ENCODE measurements around the gene A4GALT. TPM values are rescaled to one million over a fixed set of nuclear protein-coding genes. Genes with fewer than 3 reads are reported as not detected.
"Not testable (repeated sequence)": the region's sequence is repeated elsewhere in the genome, so short reads cannot be mapped to it uniquely, and the experiment has no call there.

Gene A4GALT, protein sequence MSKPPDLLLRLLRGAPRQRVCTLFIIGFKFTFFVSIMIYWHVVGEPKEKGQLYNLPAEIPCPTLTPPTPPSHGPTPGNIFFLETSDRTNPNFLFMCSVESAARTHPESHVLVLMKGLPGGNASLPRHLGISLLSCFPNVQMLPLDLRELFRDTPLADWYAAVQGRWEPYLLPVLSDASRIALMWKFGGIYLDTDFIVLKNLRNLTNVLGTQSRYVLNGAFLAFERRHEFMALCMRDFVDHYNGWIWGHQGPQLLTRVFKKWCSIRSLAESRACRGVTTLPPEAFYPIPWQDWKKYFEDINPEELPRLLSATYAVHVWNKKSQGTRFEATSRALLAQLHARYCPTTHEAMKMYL
- 0.54 TPM for total RNA-seq

DNA sequence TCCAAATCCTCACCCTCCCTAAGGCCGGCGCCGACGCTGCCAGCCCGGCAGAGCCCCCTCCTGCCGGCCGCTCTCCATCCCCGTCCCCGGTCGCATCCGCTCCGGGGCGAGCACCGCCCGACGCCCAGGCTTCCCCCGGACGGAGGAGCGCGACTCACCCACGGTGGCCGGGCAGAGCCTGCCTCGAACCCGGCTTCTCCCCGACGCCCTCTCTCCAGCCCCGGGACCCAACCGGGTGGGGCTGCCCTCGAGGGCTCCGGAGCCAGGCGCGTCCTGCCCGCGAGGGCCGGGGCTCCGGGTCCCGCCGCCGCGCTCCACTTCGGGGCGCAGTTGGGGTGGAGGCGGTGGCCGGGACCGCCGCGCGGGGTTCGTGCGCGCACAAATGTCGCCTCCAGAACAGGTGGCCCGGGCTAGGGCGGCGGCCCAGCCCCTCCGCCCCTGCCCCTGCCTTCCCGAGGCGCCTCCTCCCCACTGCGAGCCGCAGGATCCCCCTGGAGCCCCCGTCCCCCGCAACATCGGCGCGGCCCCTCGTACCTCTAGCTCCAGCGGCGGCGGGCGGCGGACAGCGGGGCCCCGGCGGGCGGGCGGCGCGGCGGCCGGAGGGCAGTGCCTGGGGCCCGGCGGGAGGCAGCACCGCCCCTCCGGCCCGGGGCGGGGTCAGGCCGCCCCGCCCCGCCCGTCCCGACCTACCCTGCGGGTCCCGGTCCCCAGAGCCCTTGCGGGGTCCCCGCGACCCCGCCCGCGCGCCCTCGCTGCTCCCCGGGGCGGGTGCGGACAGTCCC is at the start of gene A4GALT:
Gene A4GALT (minus strand): TSS at position 608 of the 782 bp plus-strand sequence. CDS start 26,919 bp downstream, outside the sequence.
- DNase-seq (ENCODE audit: low read depth in 2 of 3, low spot score in 2 of 3), result peak in 1 of 3 donors; percentile 8

DNA sequence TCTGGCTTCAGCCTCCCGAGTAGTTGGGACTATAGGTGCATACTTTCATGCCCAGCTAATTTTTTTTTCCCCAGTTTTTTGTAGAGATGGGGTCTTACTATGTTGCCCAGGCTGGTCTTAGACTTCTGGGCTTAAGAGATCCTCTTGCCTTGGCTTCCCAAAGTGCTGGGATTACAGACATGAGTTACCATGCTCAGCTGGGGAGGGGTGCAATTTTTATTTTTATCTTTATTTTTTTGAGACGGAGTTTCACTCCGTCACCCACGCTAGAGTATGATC is 49.7 kb upstream of the A4GALT start:
- no peak for DNase-seq (ENCODE audit: low read depth in 2 of 3, low spot score in 2 of 3)

DNA sequence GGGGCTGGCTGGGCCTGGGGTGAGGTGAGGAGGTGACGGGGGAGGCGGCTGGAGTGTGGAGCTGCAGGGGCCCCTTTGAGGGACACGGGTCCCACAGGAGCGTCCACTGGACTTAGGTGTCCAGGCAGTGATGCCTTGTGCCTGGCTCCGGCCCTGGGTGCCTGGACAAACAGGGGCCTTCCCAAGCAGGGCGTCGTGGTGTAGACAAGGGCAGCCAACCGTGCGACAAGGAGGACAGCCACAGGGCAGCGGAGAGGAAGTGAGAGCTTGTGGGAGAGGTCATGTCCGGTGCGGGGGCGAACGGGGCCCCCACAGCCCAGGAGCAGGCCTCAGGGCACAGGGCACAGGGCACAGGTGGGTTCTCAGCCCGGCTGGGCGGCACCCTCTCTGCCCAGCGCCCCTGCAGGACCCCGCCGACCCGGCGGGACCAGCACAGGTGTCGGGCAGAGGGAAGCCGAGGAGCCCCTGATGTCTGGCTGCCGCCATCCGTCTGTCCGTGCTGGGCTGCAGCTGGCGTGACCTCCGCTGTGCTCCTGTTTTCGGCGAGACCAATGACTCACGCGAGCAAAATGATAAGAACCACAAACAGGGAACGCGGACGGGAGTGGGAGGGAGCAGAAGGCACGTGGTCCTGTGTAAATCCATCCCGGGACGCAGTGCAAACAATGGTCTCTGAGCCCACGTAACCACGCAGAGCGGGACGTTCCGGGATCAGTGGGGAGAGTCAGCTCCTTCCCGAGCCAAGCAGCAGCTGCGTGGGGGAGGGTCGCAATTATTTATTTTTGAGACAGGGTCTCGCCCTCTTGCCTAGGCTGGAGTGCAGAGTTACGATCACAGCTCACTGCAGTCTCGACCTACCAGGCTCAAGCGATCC is 49.1 kb upstream of the A4GALT start:
- DNase-seq (ENCODE audit: low read depth in 2 of 3, low spot score in 2 of 3), result no peak

DNA sequence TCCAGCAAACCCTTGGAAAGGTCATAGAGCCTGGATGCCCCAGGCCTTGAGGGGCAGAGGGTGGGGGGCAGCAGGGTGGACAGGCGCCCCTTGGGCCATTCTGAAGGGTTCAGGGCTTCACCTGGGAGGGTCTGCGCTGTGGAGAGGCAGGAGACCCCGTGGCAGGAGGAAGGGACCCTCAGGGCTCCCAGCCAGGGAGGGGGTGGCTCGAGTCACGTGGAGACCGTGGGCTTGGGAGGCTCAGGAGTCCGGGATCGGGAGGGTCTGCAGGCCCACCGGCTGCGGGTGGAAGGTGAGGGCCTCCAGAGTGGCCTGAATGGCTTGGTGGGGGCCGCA is 48.5 kb upstream of the A4GALT start:
- no peak for DNase-seq (ENCODE audit: low read depth in 2 of 3, low spot score in 2 of 3)

DNA sequence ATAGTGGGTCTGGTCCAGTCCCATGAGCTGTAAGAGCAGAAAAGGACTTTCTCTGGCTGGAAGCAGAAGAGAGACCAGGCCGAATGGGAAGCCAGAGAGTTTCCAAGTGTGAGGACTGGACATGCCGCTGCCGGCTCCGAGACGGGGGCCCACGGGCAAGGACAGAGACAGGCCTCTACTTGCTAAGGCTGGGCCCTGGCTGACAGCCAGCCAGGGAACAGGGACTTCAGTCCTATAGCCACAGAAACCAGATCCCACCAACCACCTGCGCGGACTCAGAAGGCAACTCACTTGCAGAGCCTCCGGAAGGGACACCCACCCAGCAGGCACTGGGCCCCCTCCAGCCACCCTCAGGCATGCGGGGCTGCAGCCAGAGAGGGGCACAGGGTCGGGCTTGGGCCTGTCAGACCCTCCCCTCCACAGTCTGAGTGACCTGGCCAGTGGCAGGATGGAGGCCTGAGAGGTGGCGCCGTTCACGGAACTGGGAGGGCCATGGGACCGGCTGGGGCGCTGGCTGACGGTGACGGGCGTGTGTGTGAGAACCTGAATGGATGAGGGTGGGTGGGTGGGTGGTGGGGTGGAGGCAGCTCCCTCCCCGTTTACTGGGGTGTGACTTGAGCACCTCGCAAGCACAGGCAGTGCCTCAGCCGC is 47.8 kb upstream of the A4GALT start:
- DNase-seq (ENCODE audit: low read depth in 2 of 3, low spot score in 2 of 3), result no peak

DNA sequence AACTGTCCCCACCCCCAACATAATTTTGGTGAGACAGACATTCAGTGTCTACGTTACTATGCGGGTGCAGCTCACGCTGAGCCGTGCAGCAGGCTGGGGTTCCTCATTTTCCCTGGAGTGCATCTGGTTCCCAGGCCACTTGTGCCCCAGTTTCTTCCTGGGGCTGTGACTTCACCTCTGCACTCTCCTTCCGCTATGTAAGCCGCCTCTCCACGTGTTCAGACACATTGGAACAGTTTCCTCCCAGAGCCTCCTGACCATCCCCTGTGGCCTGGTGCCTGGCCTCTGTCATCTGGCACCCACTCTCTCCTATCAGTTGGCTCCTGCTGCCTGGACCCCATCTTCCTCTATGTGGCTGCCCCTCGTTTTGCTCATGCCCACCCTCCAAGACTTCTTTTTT is 46.2 kb upstream of the A4GALT start:
- DNase-seq (ENCODE audit: low read depth in 2 of 3, low spot score in 2 of 3), result peak in 1 of 3 donors; percentile 55

DNA sequence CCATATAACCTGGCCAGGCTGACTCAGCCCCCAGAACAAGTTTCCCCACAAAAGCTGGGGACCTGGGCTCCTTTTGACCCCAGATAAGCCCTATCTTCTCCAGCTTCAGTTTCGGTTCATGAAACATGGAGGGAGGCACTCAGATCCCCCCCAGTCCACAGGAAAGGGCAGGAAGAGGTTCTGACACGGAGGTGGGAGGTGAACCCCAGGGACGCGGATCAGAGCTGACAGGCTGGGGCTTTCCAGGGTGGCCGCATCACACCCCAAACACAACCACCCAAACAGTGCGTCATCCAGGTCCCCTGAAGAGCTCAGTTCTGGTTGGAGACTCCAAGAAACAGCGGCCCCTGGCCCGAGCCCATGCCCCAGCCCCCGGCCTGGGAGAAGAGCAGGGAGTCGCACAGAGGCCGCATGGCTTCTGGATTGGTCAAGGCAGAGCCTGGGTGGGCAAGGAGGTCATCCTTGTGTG is 44.3 kb upstream of the A4GALT start:
- DNase-seq (ENCODE audit: low read depth in 2 of 3, low spot score in 2 of 3), result no peak

DNA sequence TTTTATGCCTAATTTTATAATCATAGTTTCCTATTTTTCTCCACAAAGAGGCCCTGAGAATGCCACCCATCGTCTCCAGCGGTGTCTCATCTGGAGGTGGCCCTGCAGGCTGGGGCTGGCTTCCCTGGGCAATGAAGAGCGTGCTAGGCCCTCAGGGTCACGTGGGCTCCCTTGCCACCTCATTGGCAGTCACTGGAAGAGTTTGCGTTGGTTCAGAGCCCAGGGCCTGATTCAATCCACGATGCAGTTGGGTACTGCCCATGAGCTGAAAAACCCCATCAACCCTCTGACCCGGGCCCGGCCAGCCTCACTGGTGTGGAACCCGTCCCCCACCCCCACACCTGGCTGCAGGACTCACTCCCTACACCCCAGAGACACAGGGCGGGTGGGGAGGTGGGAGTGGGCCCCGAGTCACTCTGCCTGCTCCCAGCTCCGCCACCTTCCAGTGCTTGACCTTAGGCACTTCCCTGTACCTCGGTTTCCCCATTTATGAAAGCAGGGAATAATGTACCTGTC is 43.4 kb upstream of the A4GALT start:
- no peak for DNase-seq (ENCODE audit: low read depth in 2 of 3, low spot score in 2 of 3)

DNA sequence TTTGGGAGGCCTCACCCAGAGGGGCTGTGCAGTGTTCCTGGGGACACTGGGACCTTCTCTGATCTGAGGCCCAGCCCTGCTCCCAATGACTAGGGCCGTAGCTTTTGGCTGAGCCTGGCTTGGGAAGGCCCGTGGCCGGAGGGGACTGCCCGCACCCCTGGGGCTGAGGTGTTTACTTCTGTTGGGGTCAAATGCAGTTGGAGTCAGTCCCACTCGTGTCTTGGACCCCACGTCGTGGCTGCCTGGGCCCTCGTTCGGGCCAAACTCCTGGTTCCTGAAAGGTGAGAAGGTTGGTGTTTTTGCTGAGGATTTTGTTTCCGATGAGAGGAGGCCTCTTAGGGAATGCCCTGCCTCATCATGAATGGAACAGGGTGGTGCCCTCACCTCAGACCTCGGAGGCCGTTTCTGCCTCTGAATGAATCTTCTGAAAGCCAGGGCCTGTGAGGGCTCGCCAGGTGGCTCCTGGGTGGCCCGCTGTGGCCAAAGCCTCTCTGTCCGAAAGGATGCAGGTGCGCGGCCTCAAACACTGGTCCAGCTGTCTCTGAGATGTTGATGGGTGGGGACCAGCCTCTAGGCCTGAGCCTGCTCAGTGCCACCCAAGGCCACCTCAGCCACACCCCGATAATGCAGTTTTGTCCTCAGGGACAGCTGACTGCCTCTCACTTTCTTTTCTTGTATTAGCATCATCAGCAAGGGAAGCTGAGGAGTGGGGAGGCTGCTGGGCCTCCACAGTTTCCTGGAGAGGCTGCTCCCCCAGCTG is 40.3 kb upstream of the A4GALT start:
- DNase-seq (ENCODE audit: low read depth in 2 of 3, low spot score in 2 of 3), result no peak

DNA sequence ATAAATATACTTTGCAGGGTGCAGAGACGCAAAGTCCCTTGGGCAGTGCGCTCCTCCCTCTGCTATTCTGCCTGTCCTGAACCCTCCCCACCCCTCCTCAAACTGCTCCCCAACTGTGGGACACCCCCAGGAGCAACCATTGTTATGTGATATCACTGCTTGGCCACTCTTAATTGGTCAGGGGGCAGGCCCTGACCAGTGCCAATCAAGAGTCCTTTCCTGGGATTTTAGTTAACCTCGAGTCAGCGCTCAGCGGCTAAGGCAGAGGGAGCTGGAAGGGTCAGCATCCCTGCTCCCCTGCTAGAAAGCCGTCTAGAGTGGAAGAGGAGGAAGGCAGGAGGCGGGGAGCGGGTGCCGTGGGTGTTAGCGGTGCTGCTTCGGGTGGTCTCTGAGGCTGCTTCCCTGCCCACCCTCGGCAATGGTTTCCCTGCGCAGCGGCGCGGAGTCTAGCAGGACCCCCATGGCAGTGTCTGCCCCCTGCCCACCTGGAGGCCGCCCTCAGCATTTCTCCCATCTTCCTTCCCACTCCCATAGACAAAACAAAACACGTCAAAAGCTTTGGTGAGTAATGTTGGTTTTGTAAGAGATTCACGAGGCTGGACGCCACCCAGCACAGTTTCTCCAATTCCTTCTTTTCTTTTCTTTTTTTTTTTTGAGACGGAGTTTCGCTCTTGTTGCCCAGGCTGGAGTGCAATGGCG is 38.4 kb upstream of the A4GALT start:
- no peak for DNase-seq (ENCODE audit: low read depth in 2 of 3, low spot score in 2 of 3)

DNA sequence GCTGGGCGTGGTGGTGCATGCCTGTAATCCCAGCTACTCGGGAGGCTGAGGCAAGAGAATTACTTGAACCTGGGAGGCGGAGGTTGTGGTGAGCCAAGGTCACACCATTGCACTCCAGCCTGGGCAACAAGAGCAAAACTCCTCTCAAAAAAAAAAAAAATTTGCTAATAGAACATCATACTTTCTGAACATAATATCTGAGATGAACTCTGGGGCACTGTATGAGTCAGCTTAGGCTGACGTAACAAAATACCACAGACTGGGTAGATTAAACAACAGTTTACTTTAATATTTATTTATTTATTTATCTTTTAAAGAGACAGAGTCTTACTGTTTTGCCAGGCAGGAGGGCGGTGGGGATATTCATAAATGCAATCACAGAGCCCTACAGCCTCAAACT is 34.9 kb upstream of the A4GALT start:
- DNase-seq (ENCODE audit: low read depth in 2 of 3, low spot score in 2 of 3), result not testable (repeated sequence)

DNA sequence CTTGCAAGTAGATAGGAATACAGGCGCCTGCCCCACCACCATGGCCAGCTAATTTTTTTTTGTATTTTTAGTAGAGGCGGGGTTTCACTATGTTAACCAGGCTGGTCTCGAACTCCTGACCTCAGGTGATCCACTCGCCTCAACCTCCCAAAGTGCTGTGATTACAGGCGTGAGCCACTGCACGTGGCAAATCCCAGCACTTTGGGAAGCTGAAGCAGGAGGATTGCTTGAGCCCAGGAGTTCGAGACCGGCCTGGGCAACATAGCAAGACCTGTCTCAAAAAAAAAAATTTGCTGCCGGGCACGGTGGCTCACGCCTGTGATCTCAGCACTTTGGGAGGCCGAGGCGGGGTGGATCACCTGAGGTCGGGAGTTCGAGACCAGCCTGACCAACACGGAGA is 34.5 kb upstream of the A4GALT start:
- not testable (repeated sequence) for DNase-seq (ENCODE audit: low read depth in 2 of 3, low spot score in 2 of 3)

DNA sequence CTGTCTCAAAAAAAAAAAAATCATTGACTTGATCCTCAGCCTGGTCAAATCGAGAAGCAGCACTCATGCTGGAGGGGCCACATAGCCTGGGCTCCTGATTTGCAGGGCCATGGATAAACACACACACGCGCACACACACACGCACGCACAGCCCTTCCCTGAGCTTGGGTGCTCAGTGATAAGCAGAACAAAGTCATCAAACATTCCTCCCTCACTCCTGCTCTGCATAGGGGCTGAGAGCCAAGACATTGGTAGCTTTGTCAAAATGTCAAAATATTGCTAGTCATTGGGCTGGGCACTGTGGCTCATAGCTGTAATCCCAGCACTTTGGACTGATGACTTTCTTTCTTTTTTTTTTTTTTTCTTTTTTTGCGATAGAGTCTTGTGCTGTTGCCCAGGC is 34.0 kb upstream of the A4GALT start:
- DNase-seq (ENCODE audit: low read depth in 2 of 3, low spot score in 2 of 3), result peak in 2 of 3 donors; percentile 33 to 47

DNA sequence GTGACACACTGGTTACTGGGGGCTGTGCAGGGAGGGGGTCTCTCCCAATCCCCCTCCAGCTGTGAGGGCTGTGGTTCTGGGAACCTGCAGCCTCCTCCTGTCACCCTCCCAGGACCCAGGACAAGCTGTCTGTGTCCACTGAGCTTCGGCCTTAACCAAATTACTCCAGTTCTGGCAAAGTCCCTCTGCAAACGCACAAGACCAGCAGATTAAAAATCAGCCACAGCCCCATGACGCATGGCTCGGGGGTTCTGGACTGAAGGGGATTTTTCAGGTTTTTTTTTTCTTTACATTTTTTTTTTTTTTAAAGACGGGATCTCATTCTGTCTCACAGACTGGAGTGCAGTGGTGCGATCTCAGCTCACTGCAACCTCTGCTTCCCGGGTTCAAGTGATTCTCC is 32.2 kb upstream of the A4GALT start:
- DNase-seq (ENCODE audit: low read depth in 2 of 3, low spot score in 2 of 3), result no peak

DNA sequence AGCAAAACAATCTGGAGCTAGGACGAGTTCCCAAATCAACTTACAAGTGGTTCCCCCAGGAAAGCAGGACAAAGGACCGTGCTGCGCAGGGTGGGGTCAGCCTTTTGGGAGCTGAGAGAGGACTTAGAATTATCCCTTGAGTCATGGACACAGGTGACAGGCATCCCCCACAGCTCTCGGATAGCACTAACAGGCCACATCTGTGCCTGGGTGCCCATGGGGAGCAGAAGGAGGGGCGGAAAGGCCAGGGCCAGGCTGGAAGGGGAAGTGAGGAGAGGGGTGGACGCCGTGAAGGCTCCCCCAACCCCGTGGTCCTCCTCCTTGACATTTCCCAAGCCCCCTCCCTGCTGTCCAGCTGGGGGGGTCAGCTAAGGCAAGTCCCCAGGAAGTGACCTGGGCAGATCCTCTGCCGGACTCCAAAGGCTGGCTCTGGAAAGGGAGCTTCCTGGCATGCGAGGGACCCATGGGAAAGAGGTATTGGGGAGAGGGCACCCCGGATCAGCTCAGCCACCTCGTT is 31.6 kb upstream of the A4GALT start:
- DNase-seq (ENCODE audit: low read depth in 2 of 3, low spot score in 2 of 3), result peak in 1 of 3 donors; percentile 9

DNA sequence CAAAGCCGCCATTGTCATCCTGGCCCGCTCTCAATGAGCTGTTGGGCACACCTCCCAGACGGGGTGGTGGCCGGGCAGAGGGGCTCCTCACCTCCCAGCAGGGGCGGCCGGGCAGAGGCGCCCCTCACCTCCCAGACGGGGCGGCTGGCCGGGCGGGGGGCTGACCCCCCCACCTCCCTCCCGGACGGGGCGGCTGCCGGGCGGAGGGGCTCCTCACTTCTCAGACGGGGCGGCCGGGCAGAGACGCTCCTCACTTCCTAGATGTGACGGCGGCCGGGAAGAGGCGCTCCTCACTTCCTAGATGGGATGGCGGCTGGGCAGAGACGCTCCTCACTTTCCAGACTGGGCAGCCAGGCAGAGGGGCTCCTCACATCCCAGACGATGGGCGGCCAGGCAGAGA is 29.8 kb upstream of the A4GALT start:
- not testable (repeated sequence) for DNase-seq (ENCODE audit: low read depth in 2 of 3, low spot score in 2 of 3)

DNA sequence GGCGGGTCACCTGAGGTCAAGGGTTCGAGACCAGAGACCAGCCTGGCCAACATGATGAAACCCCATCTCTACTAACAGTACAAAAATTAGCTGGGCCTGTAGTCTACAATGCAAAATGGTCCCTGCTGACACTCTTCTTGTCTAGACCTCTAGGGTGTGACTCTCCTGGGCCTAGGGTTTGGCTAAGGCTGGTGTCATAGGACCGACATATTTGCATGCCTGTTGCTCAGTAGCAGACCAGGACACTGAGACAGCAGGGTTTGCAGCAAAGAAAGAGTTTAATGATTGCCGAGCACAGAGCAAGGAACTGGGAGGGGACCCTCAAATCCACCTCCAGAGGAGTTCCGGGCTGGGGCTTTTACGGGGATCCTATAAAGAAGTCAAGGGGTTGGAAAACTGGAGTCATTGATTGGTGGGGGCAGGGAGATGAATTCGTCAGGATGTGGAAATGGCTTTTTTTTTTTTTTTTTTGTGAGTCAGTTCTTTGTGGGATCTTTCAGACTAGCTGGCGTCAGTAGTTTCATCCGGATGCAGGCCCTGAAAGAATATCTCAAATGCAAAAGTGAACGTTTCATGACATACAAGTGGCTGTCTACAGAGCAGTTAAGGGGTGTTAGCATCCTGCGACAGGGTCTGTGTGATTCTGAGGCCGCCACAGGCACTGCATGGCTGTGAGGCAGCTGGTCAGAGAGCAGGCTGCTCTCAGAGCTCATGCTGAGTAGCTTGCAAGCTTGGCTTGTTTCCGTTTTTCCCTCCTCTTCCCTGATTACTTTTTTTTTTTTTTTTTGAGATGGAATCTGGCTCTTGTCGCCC is 27.2 kb upstream of the A4GALT start:
- DNase-seq (ENCODE audit: low read depth in 2 of 3, low spot score in 2 of 3), result no peak

DNA sequence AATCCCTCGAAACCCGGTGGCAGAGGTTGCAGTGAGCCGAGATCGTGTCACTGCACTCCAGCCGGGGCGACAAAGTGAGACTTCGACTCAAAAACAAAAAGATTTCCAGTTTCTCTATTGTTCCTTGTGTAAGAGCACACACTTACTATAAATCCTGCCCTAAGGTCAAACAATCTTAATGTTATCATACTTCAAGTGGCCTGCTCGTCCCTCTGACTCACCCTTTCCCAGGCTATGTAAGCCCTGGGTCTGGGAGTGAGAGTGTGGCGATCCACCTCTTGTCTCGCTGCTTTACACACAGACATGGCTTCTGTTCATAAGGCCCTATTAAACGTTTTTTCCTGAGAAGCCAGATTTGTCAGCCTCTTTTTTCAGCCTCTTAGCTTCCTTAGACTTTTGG is 24.4 kb upstream of the A4GALT start:
- no peak for DNase-seq (ENCODE audit: low read depth in 2 of 3, low spot score in 2 of 3)
